Neuronal stem cell (in vitro differentiated cells): ENCODE data around the gene RNASEH2A.

Experiments
- DNase-seq: peaks from one replicate; pipeline ENCODE4 v3.0.0-alpha.2; 2013; ENCODE audit warnings: low spot score
- H2AFZ ChIP-seq: one replicate; pipeline ENCODE4 v1.6.1; 2013; ENCODE audit warnings: mild to moderate bottlenecking, low read length, inconsistent platforms
- H2AK5ac ChIP-seq: 2 replicates; pipeline ENCODE4 v1.6.1; 2013; ENCODE audit warnings: low read depth, mild to moderate bottlenecking, inconsistent platforms, low read length, moderate library complexity, mixed read lengths
- H2BK120ac ChIP-seq: 2 replicates; pipeline ENCODE4 v1.6.1; 2013; ENCODE audit warnings: low read depth, mild to moderate bottlenecking, inconsistent platforms, low read length, moderate library complexity, mixed read lengths
- H2BK12ac ChIP-seq: one replicate; pipeline ENCODE4 v1.6.1; 2013; ENCODE audit warnings: low read length, inconsistent platforms
- H2BK15ac ChIP-seq: 2 replicates; pipeline ENCODE4 v1.6.1; 2013; ENCODE audit warnings: mild to moderate bottlenecking, low read length, inconsistent platforms, mixed read lengths
- H2BK5ac ChIP-seq: one replicate; pipeline ENCODE4 v1.6.1; 2013; ENCODE audit warnings: inconsistent platforms, mild to moderate bottlenecking, low read length, moderate library complexity
- H3K14ac ChIP-seq: one replicate; pipeline ENCODE4 v1.6.1; 2013; ENCODE audit warnings: low read length, inconsistent platforms
- H3K18ac ChIP-seq: 2 replicates; pipeline ENCODE4 v1.6.1; 2013; ENCODE audit warnings: low read length, inconsistent platforms
- H3K23ac ChIP-seq: 2 replicates; pipeline ENCODE4 v1.6.1; 2013; ENCODE audit warnings: low read depth, mild to moderate bottlenecking, mixed read lengths, low read length, inconsistent platforms; ENCODE audit not compliant: poor library complexity
- H3K27ac ChIP-seq: replicated peaks from 3 replicates; pipeline ENCODE4 v1.5.1; 2013; ENCODE audit warnings: low read length, inconsistent platforms
- H3K27me3 ChIP-seq, 3 experiments: 2 replicates each; pipeline ENCODE4 v1.6.1; 2013; ENCODE audit warnings: low read length in 3 of 3, mild to moderate bottlenecking in 2 of 3, inconsistent platforms in 1 of 3, low read depth in 1 of 3, mixed read lengths in 1 of 3, moderate library complexity in 1 of 3; ENCODE audit not compliant: control insufficient read depth in 3 of 3, insufficient read depth in 3 of 3
- H3K36me3 ChIP-seq, 2 donors: replicated peaks in 1 of 2; 2 replicates each; pipeline ENCODE4 v1.6.1; 2013; ENCODE audit warnings: low read length in 2 of 2; ENCODE audit not compliant: control insufficient read depth in 2 of 2, insufficient read depth in 2 of 2
- H3K4ac ChIP-seq: 2 replicates; pipeline ENCODE4 v1.6.1; 2013; ENCODE audit warnings: inconsistent platforms, mild to moderate bottlenecking, low read length, moderate library complexity
- H3K4me1 ChIP-seq, 2 donors: 1 replicate in 1 of 2; 2 replicates in 1 of 2; pipeline ENCODE4 v1.6.1; 2013; ENCODE audit warnings: low read length in 2 of 2, low read depth in 1 of 2; ENCODE audit not compliant: control insufficient read depth in 2 of 2, insufficient read depth in 1 of 2
- H3K4me2 ChIP-seq: one replicate; pipeline ENCODE4 v1.6.1; 2013; ENCODE audit warnings: mild to moderate bottlenecking, low read length, inconsistent platforms; ENCODE audit not compliant: insufficient read depth, poor library complexity, severe bottlenecking
- H3K4me3 ChIP-seq, 2 donors: 2 replicates each; pipeline ENCODE4 v1.5.1; 2013; ENCODE audit warnings: low read length in 2 of 2, mild to moderate bottlenecking in 2 of 2, inconsistent platforms in 1 of 2, moderate library complexity in 1 of 2
- H3K79me1 ChIP-seq: one replicate; pipeline ENCODE4 v1.6.1; 2013; ENCODE audit warnings: low read depth, mild to moderate bottlenecking, inconsistent platforms, low read length, moderate library complexity
- H3K9ac ChIP-seq: one replicate; pipeline ENCODE4 v1.6.1; 2013; ENCODE audit warnings: mild to moderate bottlenecking, low read depth, low read length, inconsistent platforms; ENCODE audit not compliant: poor library complexity
- H3K9me3 ChIP-seq, 2 donors: replicated peaks in 1 of 2; 2 replicates each; pipeline versions ENCODE3 to v1.6.1; 2013; ENCODE audit warnings: low read length in 2 of 2, mild to moderate bottlenecking in 2 of 2, inconsistent platforms in 1 of 2, low read depth in 1 of 2, mixed read lengths in 1 of 2, moderate library complexity in 1 of 2; ENCODE audit not compliant: control insufficient read depth in 2 of 2, insufficient read depth in 1 of 2
- H4K8ac ChIP-seq: one replicate; pipeline ENCODE4 v1.6.1; 2013; ENCODE audit warnings: low read depth, mild to moderate bottlenecking, inconsistent platforms, low read length, moderate library complexity
- H4K91ac ChIP-seq: one replicate; pipeline ENCODE4 v1.6.1; 2013; ENCODE audit warnings: low read length, low read depth, mild to moderate bottlenecking, inconsistent platforms; ENCODE audit not compliant: poor library complexity
- WGBS, 2 donors: extraction: QIAGEN DNeasy Blood & Tissue Kit; methylation state at CpG; one replicate each; pipeline ENCODE4 v1.1.7; 2013; ENCODE audit warnings: missing lambda C conversion rate in 2 of 2, mixed read lengths in 1 of 2; ENCODE audit not compliant: insufficient read length in 2 of 2, insufficient replicate concordance in 1 of 2; ENCODE audit errors: extremely low coverage in 2 of 2; 5-methylcytosine and 5-hydroxymethylcytosine counted together

Gene RNASEH2A

DNA sequence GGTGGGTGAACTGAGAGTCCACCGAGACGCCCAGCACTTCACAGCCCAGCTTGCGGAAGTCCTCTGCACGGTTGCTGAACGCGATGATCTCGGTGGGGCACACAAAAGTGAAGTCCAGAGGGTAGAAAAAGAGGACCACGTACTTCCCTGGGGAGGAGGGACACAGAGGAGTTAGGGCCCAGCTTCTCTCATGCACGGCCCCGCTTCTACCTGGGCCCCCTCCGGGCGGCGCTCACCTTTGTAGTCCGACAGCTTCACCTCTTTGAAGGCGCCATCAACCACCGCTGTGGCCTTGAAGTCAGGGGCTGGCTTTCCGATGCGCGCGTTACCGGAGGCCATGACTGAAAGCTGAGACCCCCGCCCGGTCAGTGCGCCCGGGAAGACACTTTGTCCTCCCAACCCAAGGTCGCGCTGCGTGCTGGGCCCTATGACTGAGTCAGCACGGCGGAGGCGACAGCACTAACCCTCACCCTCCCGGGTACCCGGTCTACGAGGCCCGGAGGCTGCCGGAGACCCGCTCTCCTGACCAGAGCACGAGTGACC is 5.4 kb upstream of the RNASEH2A start:
- Histone ChIP-seq H3K18ac (peak overlapping the region; percentile 100), H3K4me1 (peaks cover 10 to 12% of the 10 kb centered on the region in 2 donors), H3K27ac (peak overlapping the region; percentile 30), H3K9ac (peak overlapping the region; percentile 100), H2BK5ac (peak overlapping the region; percentile 94), H3K4ac (peak overlapping the region; percentile 87), H2BK15ac (peak overlapping the region; percentile 99), H3K36me3 (peaks cover 12 to 33% of the 10 kb centered on the region in 2 donors), H2BK12ac (no peak overlapping the region), H3K4me3 (peak overlapping the region; percentile 86 to 96), H4K8ac (no peak overlapping the region), H2AK5ac (peak overlapping the region; percentile 99), H3K27me3 (no peaks in the 10 kb centered on the region), H3K23ac (peak overlapping the region; percentile 98), H2AFZ (peak overlapping the region; percentile 98), H3K9me3 (no peaks in the 10 kb centered on the region), H2BK120ac (no peak overlapping the region), H3K4me2 (peak overlapping the region; percentile 84), H3K79me1 (peaks cover 11% of the 10 kb centered on the region), H3K14ac (peak overlapping the region; percentile 99), H4K91ac (no peak overlapping the region)
- no peak for DNase-seq
- WGBS, 2 donors = no CpG with 5 or more reads among the region's 38 CpGs

GRCh38 chr19:12801466-12802266 is 4.7 kb upstream of the RNASEH2A start, which contains the start of the genes PRDX2 and THSD8:
PRDX2 (minus strand) TSS chr19:12801800; CDS start chr19:12801261, 539 bp downstream.
THSD8 (plus strand) TSS chr19:12802069; CDS start chr19:12802072, 3 bp downstream.
- Histone ChIP-seq H2BK5ac (peak within 1 kb of the TSS; percentile 94), H3K36me3 (peaks cover 12 to 32% of the 10 kb centered on the region in 2 donors), H3K4ac (peak within 1 kb of the TSS; percentile 87), H4K91ac (no peak within 1 kb of the TSS), H4K8ac (peak within 1 kb of the TSS; percentile 87), H3K9ac (peak within 1 kb of the TSS; percentile 100), H3K14ac (peak within 1 kb of the TSS; percentile 99), H3K4me2 (peak within 1 kb of the TSS; percentile 84), H3K4me1 (peaks cover 7 to 11% of the 10 kb centered on the region in 2 donors), H3K79me1 (peaks cover 11% of the 10 kb centered on the region), H3K4me3 (peak within 1 kb of the TSS; percentile 86 to 96), H3K9me3 (no peaks in the 10 kb centered on the region), H2BK15ac (peak within 1 kb of the TSS; percentile 99), H2BK120ac (peak within 1 kb of the TSS; percentile 87), H2AK5ac (peak within 1 kb of the TSS; percentile 99), H2AFZ (peak within 1 kb of the TSS; percentile 98), H3K18ac (peak within 1 kb of the TSS; percentile 100), H2BK12ac (peak within 1 kb of the TSS; percentile 81), H3K23ac (peak within 1 kb of the TSS; percentile 98), H3K27ac (peak within 1 kb of the TSS; percentile 30), H3K27me3 (no peaks in the 10 kb centered on the region)
- no CpG with 5 or more reads among the region's 78 CpGs for WGBS, 2 donors
- DNase-seq = peak; percentile 80

DNA sequence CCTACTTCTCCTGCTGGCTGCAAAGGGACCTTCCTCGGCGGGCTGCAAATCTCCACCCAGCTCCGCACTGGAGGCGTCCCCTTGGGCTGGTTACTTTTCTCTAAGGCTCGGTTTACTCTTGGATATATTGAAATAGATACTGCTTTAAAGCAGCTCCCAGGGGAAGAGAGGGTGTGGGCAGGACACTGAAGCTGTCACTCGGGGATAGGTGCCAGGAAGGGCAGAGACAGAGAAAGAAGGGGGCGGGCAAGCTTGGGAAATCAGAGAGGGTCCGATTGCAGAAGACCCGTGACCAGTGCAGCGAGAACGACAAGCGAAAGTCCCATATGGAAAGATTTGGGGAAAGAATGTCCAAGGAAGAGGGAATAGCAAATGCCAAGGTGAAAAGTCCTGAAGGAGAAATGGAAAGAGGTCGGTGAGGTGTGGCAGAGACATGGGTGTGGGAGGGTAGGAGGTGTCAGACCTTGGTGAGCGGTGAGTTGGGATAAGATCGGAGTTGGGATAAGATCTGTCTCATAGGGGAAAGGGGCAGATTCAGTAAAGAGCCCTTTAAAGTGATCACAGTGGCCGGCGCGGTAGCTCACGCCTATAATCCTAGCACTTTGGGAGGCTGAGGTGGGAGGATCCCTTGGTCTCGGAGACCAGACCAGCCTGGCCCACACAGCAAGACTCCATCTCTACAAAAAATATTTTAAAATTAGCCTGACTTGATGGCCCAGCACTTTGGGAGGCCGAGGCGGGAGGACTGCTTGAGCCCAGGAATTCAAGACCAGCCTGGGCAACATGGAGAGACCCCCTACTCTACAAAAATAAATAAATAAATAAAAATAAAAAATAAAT is 3.9 kb upstream of the RNASEH2A start:
- H3K4ac ChIP-seq = no peak overlapping the region
- no peak overlapping the region for H3K14ac ChIP-seq
- H3K4me2 ChIP-seq = peak overlapping the region; percentile 84
- no peak overlapping the region for H2AK5ac ChIP-seq
- H4K91ac ChIP-seq = no peak overlapping the region
- peak overlapping the region; percentile 86 to 96 for H3K4me3 ChIP-seq
- H2BK120ac ChIP-seq = peak overlapping the region; percentile 87
- H3K27me3 ChIP-seq = no peaks in the 10 kb centered on the region
- H3K9me3 ChIP-seq = no peaks in the 10 kb centered on the region
- H3K9ac ChIP-seq = peak overlapping the region; percentile 87
- peaks cover 18% of the 10 kb centered on the region for H3K79me1 ChIP-seq
- H4K8ac ChIP-seq = no peak overlapping the region
- WGBS, 2 donors = no CpG with 5 or more reads among the region's 22 CpGs
- H2BK5ac ChIP-seq = peak overlapping the region; percentile 94
- DNase-seq = no peak
- no peak overlapping the region for H2BK12ac ChIP-seq
- H3K36me3 ChIP-seq = peaks cover 15 to 28% of the 10 kb centered on the region in 2 donors
- H2AFZ ChIP-seq = peak overlapping the region; percentile 98
- peak overlapping the region; percentile 98 for H3K23ac ChIP-seq
- H3K27ac ChIP-seq = no peak overlapping the region
- H3K4me1 ChIP-seq = peaks cover 14 to 17% of the 10 kb centered on the region in 2 donors
- H2BK15ac ChIP-seq = peak overlapping the region; percentile 99
- peak overlapping the region; percentile 96 for H3K18ac ChIP-seq
